Testis (tissue), 3 donors: ENCODE measurements around the gene NAT14. TPM values are rescaled to one million over a fixed set of nuclear protein-coding genes. Genes with fewer than 3 reads are reported as not detected.
"Not testable (repeated sequence)": the region's sequence is repeated elsewhere in the genome, so short reads cannot be mapped to it uniquely, and the experiment has no call there.

ENCODE experiments used
- DNase-seq: peaks from one replicate; pipeline ENCODE4 v3.0.0-alpha.2; 2019
- H3K27ac ChIP-seq, 2 donors: fragments of 200-600 bp; sonication (generic); one replicate each; pipeline ENCODE4 v1.5.1; 2019
- H3K27me3 ChIP-seq: fragments of 200-600 bp; sonication (generic); one replicate; pipeline ENCODE4 v1.5.1; 2019
- H3K36me3 ChIP-seq: fragments of 200-600 bp; sonication (generic); one replicate; pipeline ENCODE4 v1.5.1; 2017; ENCODE audit warnings: low read depth; ENCODE audit errors: missing control alignments
- H3K4me1 ChIP-seq: fragments of 200-600 bp; sonication (generic); one replicate; pipeline ENCODE4 v1.5.1; 2019
- H3K4me3 ChIP-seq, 2 donors: fragments of 200-600 bp; sonication (generic); one replicate each; pipeline ENCODE4 v1.5.1; 2017 to 2019
- H3K9me3 ChIP-seq: fragments of 200-600 bp; sonication (generic); one replicate; pipeline ENCODE4 v1.5.1; 2017
- CTCF ChIP-seq, 3 experiments: fragments of 450-650 bp in 2 of 3; fragments of 200-600 bp in 1 of 3; sonication (generic) in 1 of 3; IDR thresholded peaks; one replicate each; pipeline ENCODE4 v1.5.1; 2016 to 2019; ENCODE audit warnings: antibody characterized with exemption in 3 of 3, mild to moderate bottlenecking in 2 of 3, moderate library complexity in 1 of 3
- POLR2A ChIP-seq: fragments of 450-650 bp; IDR thresholded peaks from one replicate; pipeline ENCODE4 v1.6.1; 2017; ENCODE audit warnings: antibody characterized with exemption, mild to moderate bottlenecking, moderate library complexity
- WGBS, 2 donors: methylation state at CpG; one replicate each; pipeline ENCODE4 v1.1.5; 2018; 5-methylcytosine and 5-hydroxymethylcytosine counted together
- intact Hi-C: fragments of 100-400 bp; cut with DNase I; formaldehyde crosslinking; loops from one replicate; pipeline ENCODE4 v1.15.1; 2023; ENCODE audit warnings: low total_unique reads
- polyA plus RNA-seq: library from polyadenylated mRNA; stranded (reverse); fragments of 350-450 nt; fragmentation: Illumina TruSeq; extraction: RNeasy Lipid Tissue Mini Kit (QIAGEN cat#74804); gene quantifications from one replicate; pipeline ENCODE4 v1.2.3, GENCODE V29; 2014; ENCODE audit warnings: low read depth, low replicate concordance; ENCODE audit not compliant: insufficient read depth
- total RNA-seq, 2 donors: library from RNA; depleted of rRNA; stranded (reverse); fragments of >200 nt; gene quantifications; one replicate each; pipeline ENCODE4 v1.2.3, GENCODE V29; 2016

The NAT14 gene
- total and polyA plus RNA-seq, 3 donors from 2014 or later: 12.0 to 17.3 (median 16.0) TPM

GRCh38 chr19:55495646-55496349, 10.8 kb downstream of the NAT14 start:
- intact Hi-C loops: no loop called here
- H3K4me3 ChIP-seq: no peak overlapping the region
- no peaks in the 10 kb centered on the region for H3K9me3 ChIP-seq
- 84 to 89% methylated on average over 11 of the region's 11 CpGs for WGBS, 2 donors
- H3K27ac ChIP-seq: no peak overlapping the region
- no peak for TF ChIP-seq POLR2A
- no peak for TF ChIP-seq CTCF (IDR thresholded peaks at IDR 0.05)
- H3K4me1 ChIP-seq: peaks cover 16% of the 10 kb centered on the region
- DNase-seq: no peak
- H3K36me3 ChIP-seq: no peaks in the 10 kb centered on the region
- H3K27me3 ChIP-seq: no peaks in the 10 kb centered on the region

- 88 to 91% methylated on average over 10 of the region's 10 CpGs for WGBS, 2 donors
Measured at GRCh38 chr19:55496820-55497219, 11.8 kb downstream of the NAT14 start.

GRCh38 chr19:55497763-55498162, 12.8 kb downstream of the NAT14 start:
- Histone ChIP-seq H3K27me3 (no peaks in the 10 kb centered on the region), H3K4me3 (no peak overlapping the region), H3K36me3 (no peaks in the 10 kb centered on the region), H3K27ac (no peak overlapping the region), H3K4me1 (peaks cover 11% of the 10 kb centered on the region), H3K9me3 (no peaks in the 10 kb centered on the region)
- 81 to 87% methylated on average over 9 to 13 of the region's 13 CpGs for WGBS, 2 donors
- TF ChIP-seq POLR2A: no peak
- TF ChIP-seq CTCF (IDR thresholded peaks at IDR 0.05): no peak
- DNase-seq: no peak
- intact Hi-C loops: no loop called here

More at GRCh38 chr19:55496820-55497219, 11.8 kb downstream of the NAT14 start:
- H3K9me3 ChIP-seq, H3K27ac ChIP-seq, DNase-seq, H3K27me3 ChIP-seq, intact Hi-C loops, H3K36me3 ChIP-seq, H3K4me3 ChIP-seq: not testable (repeated sequence)
- H3K4me1 ChIP-seq: peaks cover 16% of the 10 kb centered on the region

GRCh38 chr19:55498246-55498840, 13.4 kb downstream of the NAT14 start:
- H3K4me3 ChIP-seq: no peak overlapping the region
- H3K27me3 ChIP-seq: no peaks in the 10 kb centered on the region
- no peaks in the 10 kb centered on the region for H3K9me3 ChIP-seq
- no peak overlapping the region for H3K27ac ChIP-seq
- H3K36me3 ChIP-seq: no peaks in the 10 kb centered on the region
- H3K4me1 ChIP-seq: peaks cover 7% of the 10 kb centered on the region
- TF ChIP-seq CTCF (IDR thresholded peaks at IDR 0.05) (no peak), POLR2A (no peak)
- no peak for DNase-seq
- 44 to 78% methylated on average over 2 of the region's 2 CpGs for WGBS, 2 donors
- intact Hi-C loops: no loop called here

- no peaks in the 10 kb centered on the region for H3K36me3 ChIP-seq
- TF ChIP-seq CTCF (IDR thresholded peaks at IDR 0.05) (no peak), POLR2A (no peak)
- no peak overlapping the region for H3K27ac ChIP-seq
- no peak overlapping the region for H3K4me3 ChIP-seq
- H3K27me3 ChIP-seq: no peaks in the 10 kb centered on the region
- H3K9me3 ChIP-seq: no peaks in the 10 kb centered on the region
- 96 to 97% methylated on average over 15 to 26 of the region's 26 CpGs for WGBS, 2 donors
- intact Hi-C loops: no loop called here
- DNase-seq: no peak
- no peaks in the 10 kb centered on the region for H3K4me1 ChIP-seq
Measured at GRCh38 chr19:55500368-55500952, 15.5 kb downstream of the NAT14 start.
